ENCODE measurements around the gene ABCG1. TPM values are rescaled to one million over a fixed set of nuclear protein-coding genes. Genes with fewer than 3 reads are reported as not detected.
"Not testable (repeated sequence)": the region's sequence is repeated elsewhere in the genome, so short reads cannot be mapped to it uniquely, and the experiment has no call there.

ABCG1 gene
- total RNA-seq, 1 experiment from 2014 or later: 5.6 TPM

GRCh38 chr21:42291751-42292562, 73.0 kb downstream of the ABCG1 start:
- no peak for TF ChIP-seq EZH2 (IDR thresholded peaks at IDR 0.05; ENCODE audit: low read depth)
- TF ChIP-seq CTCF (conservative IDR thresholded peaks at IDR 0.05): no peak
- Histone ChIP-seq H3K79me2 (ENCODE audit: low read depth) (no peaks in the 10 kb centered on the region), H3K27me3 (ENCODE audit: insufficient read depth, low read depth) (no peaks in the 10 kb centered on the region), H2AFZ (no peak overlapping the region), H3K9me3 (ENCODE audit: insufficient read depth, low read depth) (no peaks in the 10 kb centered on the region), H3K4me1 (replicated peaks; ENCODE audit: insufficient read depth) (no peaks in the 10 kb centered on the region), H3K27ac (no peak overlapping the region), H3K36me3 (ENCODE audit: low read depth) (no peaks in the 10 kb centered on the region), H3K4me3 (no peak overlapping the region), H3F3A (ENCODE audit: insufficient read depth, low read depth) (no peaks in the 10 kb centered on the region), H3K4me2 (no peak overlapping the region), H4K20me1 (ENCODE audit: insufficient read depth) (no peaks in the 10 kb centered on the region), H3K9me2 (ENCODE audit: insufficient read depth) (no peaks in the 10 kb centered on the region)
- DNase-seq: no peak
- BruUV-seq (replicated peaks): no TSS peak
- intact Hi-C loops (cut with micrococcal nuclease; ENCODE audit: unreplicated experiment): no loop called here
- CTCF ChIA-PET: no interaction called here
- POLR2A ChIA-PET (ENCODE audit: unreplicated experiment): no interaction called here

- H4K20me1 ChIP-seq (ENCODE audit: insufficient read depth); intact Hi-C loops (cut with micrococcal nuclease; ENCODE audit: unreplicated experiment); H3F3A ChIP-seq (ENCODE audit: insufficient read depth, low read depth); DNase-seq; H3K9me2 ChIP-seq (ENCODE audit: insufficient read depth); CTCF ChIA-PET; H3K4me3 ChIP-seq; H3K79me2 ChIP-seq (ENCODE audit: low read depth); H3K27ac ChIP-seq; H3K4me1 ChIP-seq (replicated peaks; ENCODE audit: insufficient read depth); H3K36me3 ChIP-seq (ENCODE audit: low read depth); H3K9me3 ChIP-seq (ENCODE audit: insufficient read depth, low read depth); H3K4me2 ChIP-seq; POLR2A ChIA-PET (ENCODE audit: unreplicated experiment); H2AFZ ChIP-seq; BruUV-seq (replicated peaks); H3K27me3 ChIP-seq (ENCODE audit: insufficient read depth, low read depth): not testable (repeated sequence)
Measured at GRCh38 chr21:42292563-42293142, 73.7 kb downstream of the ABCG1 start.

- Histone ChIP-seq H3K4me2 (no peak overlapping the region), H2AFZ (no peak overlapping the region), H4K20me1 (ENCODE audit: insufficient read depth) (no peaks in the 10 kb centered on the region), H3K27me3 (ENCODE audit: insufficient read depth, low read depth) (no peaks in the 10 kb centered on the region), H3K4me3 (no peak overlapping the region), H3K79me2 (ENCODE audit: low read depth) (no peaks in the 10 kb centered on the region), H3K9me3 (ENCODE audit: insufficient read depth, low read depth) (no peaks in the 10 kb centered on the region), H3K9me2 (ENCODE audit: insufficient read depth) (no peaks in the 10 kb centered on the region), H3K27ac (no peak overlapping the region), H3F3A (ENCODE audit: insufficient read depth, low read depth) (no peaks in the 10 kb centered on the region; the same call in 1 of the 2 replicates), H3K4me1 (replicated peaks; ENCODE audit: insufficient read depth) (peaks cover 9% of the 10 kb centered on the region; the same call in 1 of the 2 replicates), H3K36me3 (ENCODE audit: low read depth) (no peaks in the 10 kb centered on the region)
- intact Hi-C loops (cut with micrococcal nuclease; ENCODE audit: unreplicated experiment): no loop called here
- DNase-seq: no peak
- TF ChIP-seq CTCF (conservative IDR thresholded peaks at IDR 0.05): no peak
- no peak for TF ChIP-seq EZH2 (IDR thresholded peaks at IDR 0.05; ENCODE audit: low read depth)
- POLR2A ChIA-PET (ENCODE audit: unreplicated experiment): no interaction called here
- BruUV-seq (replicated peaks): no TSS peak
- CTCF ChIA-PET: no interaction called here
Measured at GRCh38 chr21:42293649-42294272, 74.8 kb downstream of the ABCG1 start.
